Activated CD4-positive, alpha-beta T cell treated with anti-CD3 and anti-CD28 coated beads, Interleukin-2, amount 10 ng/mL, durations not matched to agents 7 days and 5 days (primary cell): ENCODE data around the gene OR52E8. TPM values are rescaled to one million over a fixed set of nuclear protein-coding genes. Genes with fewer than 3 reads are reported as not detected.

ENCODE experiments used
- CTCF ChIA-PET: fragments of 350-600 bp; sonication (Branson Sonifier 250); formaldehyde crosslinking; loops from one replicate; lab custom pipeline; 2021; ENCODE audit warnings: antibody characterized with exemption; lab: Charles Lee
- POLR2A ChIA-PET: fragments of 350-600 bp; sonication (Branson Sonifier 250); formaldehyde crosslinking; loops from one replicate; lab custom pipeline; 2021; ENCODE audit warnings: antibody characterized with exemption; lab: Charles Lee
- DNase-seq: peaks from one replicate; pipeline ENCODE4 v3.0.0-alpha.2; 2020
- H3K27ac Mint-ChIP-seq: one replicate; pipeline ENCODE4 v1.8.0; 2021; ENCODE audit warnings: mild to moderate bottlenecking, moderate library complexity, mixed read lengths
- H3K27me3 Mint-ChIP-seq: one replicate; pipeline ENCODE4 v1.8.0; 2021; ENCODE audit warnings: mixed read lengths
- H3K36me3 Mint-ChIP-seq: one replicate; pipeline ENCODE4 v1.8.0; 2021; ENCODE audit warnings: low read depth, mixed read lengths
- H3K4me1 Mint-ChIP-seq: one replicate; pipeline ENCODE4 v1.8.0; 2021; ENCODE audit warnings: mixed read lengths
- H3K4me3 Mint-ChIP-seq: one replicate; pipeline ENCODE4 v1.8.0; 2021; ENCODE audit warnings: mild to moderate bottlenecking, moderate library complexity, mixed read lengths
- H3K9me3 Mint-ChIP-seq: one replicate; pipeline ENCODE4 v1.8.0; 2021; ENCODE audit warnings: mixed read lengths
- total RNA-seq, 2 experiments: library from RNA; stranded (reverse); gene quantifications; one replicate each; pipeline ENCODE4 v1.2.3, GENCODE V29; 2021

Gene OR52E8
- total RNA-seq: not detected

GRCh38 chr11:5857590-5857989 lies at the start of gene OR52E8:
Gene OR52E8, minus strand, starts transcription at chr11:5857690. Its CDS starts 0 bp downstream, at chr11:5857690.
- Mint-ChIP-seq H3K27me3 (peaks cover 10% of the 10 kb centered on the region), H3K9me3 (no peaks in the 10 kb centered on the region), H3K36me3 (no peaks in the 10 kb centered on the region), H3K4me1 (no peaks in the 10 kb centered on the region), H3K27ac (no peak within 1 kb of the TSS), H3K4me3 (no peak within 1 kb of the TSS)
- CTCF ChIA-PET: no interaction called here
- POLR2A ChIA-PET: no interaction called here
- DNase-seq: no peak

DNA sequence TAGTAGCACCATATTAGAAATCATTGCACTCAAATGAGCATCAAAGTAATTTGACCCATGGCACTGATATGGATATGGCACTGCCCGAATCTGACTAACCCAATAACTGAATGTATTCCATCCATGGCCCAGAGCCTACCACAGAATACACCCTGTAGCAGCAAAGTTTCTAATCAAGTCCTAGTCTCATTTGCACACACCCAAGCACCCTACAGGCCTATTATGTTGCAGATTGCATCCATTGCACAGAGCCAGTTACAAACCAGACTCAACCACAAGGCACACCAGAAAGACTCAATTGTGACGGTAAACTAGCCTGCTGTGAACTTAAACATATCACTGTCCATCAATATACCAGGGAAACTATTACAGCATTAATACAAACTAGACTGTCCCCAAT lies 42.0 kb upstream of the OR52E8 start:
- Mint-ChIP-seq H3K36me3 (no peaks in the 10 kb centered on the region), H3K4me1 (no peaks in the 10 kb centered on the region), H3K9me3 (no peaks in the 10 kb centered on the region), H3K27ac (no peak overlapping the region), H3K4me3 (no peak overlapping the region), H3K27me3 (no peaks in the 10 kb centered on the region)
- no peak for DNase-seq
- ChIA-PET POLR2A (no interaction called here), CTCF (no interaction called here)

- no peaks in the 10 kb centered on the region for H3K4me1 Mint-ChIP-seq
- DNase-seq: no peak
- no peak within 1 kb of the TSS for H3K4me3 Mint-ChIP-seq
- ChIA-PET POLR2A (no interaction called here), CTCF (no interaction called here)
- H3K27ac Mint-ChIP-seq: no peak within 1 kb of the TSS
- no peaks in the 10 kb centered on the region for H3K9me3 Mint-ChIP-seq
- peaks cover 3% of the 10 kb centered on the region for H3K27me3 Mint-ChIP-seq
- H3K36me3 Mint-ChIP-seq: no peaks in the 10 kb centered on the region
Observed at GRCh38 chr11:5892908-5893307, 35.4 kb upstream of the OR52E8 start, which contains the start of gene OR52E5. Gene OR52E5, plus strand, starts transcription at chr11:5893208. Its CDS starts 7,569 bp downstream, at chr11:5900777.

- CTCF ChIA-PET: interaction anchor here (0.7 kb wide), 1 partner anchor 1254 kb away, joined by 3 read pairs; the partner anchor contains the start of gene OR51D1
- Mint-ChIP-seq H3K4me1 (no peaks in the 10 kb centered on the region), H3K36me3 (no peaks in the 10 kb centered on the region), H3K27ac (no peak overlapping the region), H3K4me3 (no peak overlapping the region), H3K9me3 (no peaks in the 10 kb centered on the region), H3K27me3 (peaks cover 3% of the 10 kb centered on the region)
- no peak for DNase-seq
- POLR2A ChIA-PET: no interaction called here
Observed at GRCh38 chr11:5891216-5891800, 33.8 kb upstream of the OR52E8 start.

GRCh38 chr11:5887661-5888060 lies 30.2 kb upstream of the OR52E8 start:
- Mint-ChIP-seq H3K27ac (no peak overlapping the region), H3K36me3 (no peaks in the 10 kb centered on the region), H3K4me1 (no peaks in the 10 kb centered on the region), H3K27me3 (peaks cover 3% of the 10 kb centered on the region), H3K4me3 (no peak overlapping the region), H3K9me3 (no peaks in the 10 kb centered on the region)
- ChIA-PET CTCF (no interaction called here), POLR2A (no interaction called here)
- no peak for DNase-seq

- POLR2A ChIA-PET: no interaction called here
- Mint-ChIP-seq H3K4me3 (no peak overlapping the region), H3K9me3 (no peaks in the 10 kb centered on the region), H3K27me3 (peaks cover 8% of the 10 kb centered on the region), H3K4me1 (no peaks in the 10 kb centered on the region), H3K27ac (no peak overlapping the region), H3K36me3 (no peaks in the 10 kb centered on the region)
- DNase-seq: no peak
- CTCF ChIA-PET: no interaction called here
Observed at GRCh38 chr11:5887172-5887571, 29.7 kb upstream of the OR52E8 start.

- no peak overlapping the region for H3K4me3 Mint-ChIP-seq
- POLR2A ChIA-PET: no interaction called here
- no peak overlapping the region for H3K27ac Mint-ChIP-seq
- no peaks in the 10 kb centered on the region for H3K4me1 Mint-ChIP-seq
- peaks cover 11% of the 10 kb centered on the region for H3K27me3 Mint-ChIP-seq
- H3K9me3 Mint-ChIP-seq: no peaks in the 10 kb centered on the region
- CTCF ChIA-PET: no interaction called here
- no peaks in the 10 kb centered on the region for H3K36me3 Mint-ChIP-seq
- DNase-seq: no peak
Observed at GRCh38 chr11:5881756-5882155, 24.3 kb upstream of the OR52E8 start.

GRCh38 chr11:5880329-5880728 lies 22.8 kb upstream of the OR52E8 start, which contains the start of gene OR52E4:
Gene OR52E4, plus strand, starts transcription at chr11:5880629. Its CDS starts 3,664 bp downstream, at chr11:5884293.
- Mint-ChIP-seq H3K27ac (no peak within 1 kb of the TSS), H3K36me3 (no peaks in the 10 kb centered on the region), H3K4me1 (no peaks in the 10 kb centered on the region), H3K9me3 (no peaks in the 10 kb centered on the region), H3K27me3 (peaks cover 11% of the 10 kb centered on the region), H3K4me3 (no peak within 1 kb of the TSS)
- ChIA-PET POLR2A (no interaction called here), CTCF (no interaction called here)
- DNase-seq: no peak

GRCh38 chr11:5878564-5878963 lies 21.1 kb upstream of the OR52E8 start:
- no peaks in the 10 kb centered on the region for H3K36me3 Mint-ChIP-seq
- H3K4me1 Mint-ChIP-seq: no peaks in the 10 kb centered on the region
- no peak overlapping the region for H3K4me3 Mint-ChIP-seq
- no peak for DNase-seq
- H3K27ac Mint-ChIP-seq: no peak overlapping the region
- CTCF ChIA-PET: no interaction called here
- no peaks in the 10 kb centered on the region for H3K9me3 Mint-ChIP-seq
- POLR2A ChIA-PET: no interaction called here
- peaks cover 11% of the 10 kb centered on the region for H3K27me3 Mint-ChIP-seq

DNA sequence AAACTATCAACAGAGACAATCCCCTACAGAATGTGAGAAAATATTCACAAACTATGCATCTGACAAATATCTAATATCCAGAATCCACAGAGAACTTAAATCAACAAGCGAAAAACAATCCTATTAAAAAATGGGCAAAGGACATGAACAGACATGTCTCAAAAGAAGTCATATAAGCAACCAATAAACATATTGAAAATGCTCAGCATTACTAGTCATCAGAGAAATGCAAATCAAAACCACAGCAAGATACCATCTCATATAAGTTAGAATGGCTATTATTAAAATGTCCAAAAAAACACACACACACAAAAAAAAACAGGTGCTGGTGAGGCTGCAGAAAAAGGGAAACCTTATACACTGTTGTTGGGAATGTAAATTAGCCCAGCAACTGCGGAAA lies 8.3 kb upstream of the OR52E8 start:
- Mint-ChIP-seq H3K36me3 (no peaks in the 10 kb centered on the region), H3K9me3 (no peaks in the 10 kb centered on the region), H3K4me1 (no peaks in the 10 kb centered on the region), H3K27ac (no peak overlapping the region), H3K4me3 (no peak overlapping the region), H3K27me3 (peaks cover 10% of the 10 kb centered on the region)
- POLR2A ChIA-PET: no interaction called here
- DNase-seq: no peak
- CTCF ChIA-PET: interaction anchor here (0.7 kb wide), 1 partner anchor 1261 kb away, joined by 3 read pairs; no protein-coding TSS in a partner anchor

DNA sequence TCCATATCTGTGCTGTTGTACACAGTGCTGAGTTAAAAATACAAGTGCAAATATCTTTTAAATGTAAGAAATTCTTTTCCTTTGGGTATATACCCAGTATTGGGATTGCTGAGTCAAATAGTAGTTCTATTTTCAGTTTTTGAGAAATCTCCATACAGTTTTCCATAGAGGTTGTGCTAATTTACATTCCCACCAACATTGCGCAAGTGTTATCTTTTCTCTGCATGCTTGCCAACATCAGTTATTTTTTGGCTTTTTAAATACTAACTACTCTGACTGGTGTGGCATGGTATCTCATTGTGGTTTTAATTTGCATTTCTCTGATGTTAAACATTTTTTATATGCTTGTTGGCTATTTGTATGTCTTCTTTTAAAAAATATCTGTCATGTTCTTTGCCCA lies 6.5 kb downstream of the OR52E8 start:
- H3K36me3 Mint-ChIP-seq: no peaks in the 10 kb centered on the region
- ChIA-PET POLR2A (no interaction called here), CTCF (no interaction called here)
- peaks cover 10% of the 10 kb centered on the region for H3K27me3 Mint-ChIP-seq
- DNase-seq: no peak
- no peaks in the 10 kb centered on the region for H3K4me1 Mint-ChIP-seq
- no peak overlapping the region for H3K27ac Mint-ChIP-seq
- H3K9me3 Mint-ChIP-seq: no peaks in the 10 kb centered on the region
- no peak overlapping the region for H3K4me3 Mint-ChIP-seq

DNA sequence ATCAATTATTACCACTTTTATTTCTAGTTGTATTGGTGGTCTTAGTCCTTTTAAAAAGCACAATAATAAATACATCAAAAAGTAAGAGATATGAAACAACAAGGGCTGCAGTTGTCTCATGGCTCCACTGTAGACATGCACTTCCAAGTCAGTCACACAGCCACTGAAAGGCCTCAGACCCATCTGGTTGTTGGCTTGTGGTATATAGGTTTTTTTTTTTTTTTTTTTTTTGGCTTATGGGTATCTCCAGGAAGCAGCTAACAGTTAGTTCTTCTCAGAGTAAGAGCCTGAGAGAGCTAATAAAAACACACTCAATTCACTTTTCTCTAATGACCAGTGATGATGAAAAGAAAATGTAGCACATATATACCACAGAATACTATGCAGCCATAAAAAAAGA lies 9.8 kb downstream of the OR52E8 start:
- CTCF ChIA-PET: no interaction called here
- H3K9me3 Mint-ChIP-seq: no peaks in the 10 kb centered on the region

DNA sequence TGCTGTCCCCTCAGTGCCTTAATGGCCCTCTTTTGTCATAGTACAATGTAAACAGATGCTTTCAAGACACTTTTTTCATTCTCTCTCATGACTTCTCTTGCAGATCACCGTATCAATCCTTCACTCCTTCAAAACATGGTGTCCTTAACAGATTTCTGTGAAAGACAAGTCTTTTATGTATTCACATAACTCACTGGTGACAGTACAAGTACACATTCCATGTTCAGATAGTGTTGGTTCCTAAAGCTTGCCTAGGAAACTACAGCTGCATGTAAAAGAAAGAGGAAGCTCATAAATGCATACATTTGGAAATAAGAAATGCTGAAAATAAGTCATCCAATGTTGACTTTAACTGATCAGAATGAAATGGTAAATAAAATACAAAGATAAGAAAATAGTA lies 10.8 kb downstream of the OR52E8 start:
- no peak overlapping the region for H3K4me3 Mint-ChIP-seq
- ChIA-PET CTCF (no interaction called here), POLR2A (no interaction called here)
- no peak for DNase-seq
- H3K27ac Mint-ChIP-seq: no peak overlapping the region
- H3K36me3 Mint-ChIP-seq: no peaks in the 10 kb centered on the region
- H3K9me3 Mint-ChIP-seq: no peaks in the 10 kb centered on the region
- H3K27me3 Mint-ChIP-seq: peaks cover 4% of the 10 kb centered on the region
- H3K4me1 Mint-ChIP-seq: no peaks in the 10 kb centered on the region

More for the DNA sequence above, 9.8 kb downstream of the OR52E8 start:
- H3K4me1 Mint-ChIP-seq: no peaks in the 10 kb centered on the region
- H3K27me3 Mint-ChIP-seq: peaks cover 4% of the 10 kb centered on the region
- H3K4me3 Mint-ChIP-seq: no peak overlapping the region
- no peaks in the 10 kb centered on the region for H3K36me3 Mint-ChIP-seq
- DNase-seq: no peak
- POLR2A ChIA-PET: no interaction called here
- H3K27ac Mint-ChIP-seq: no peak overlapping the region

- no peak within 1 kb of the TSS for H3K4me3 Mint-ChIP-seq
- POLR2A ChIA-PET: no interaction called here
Observed at GRCh38 chr11:5841797-5842196, 15.7 kb downstream of the OR52E8 start, which contains the start of gene OR52E6. Gene OR52E6, minus strand, starts transcription at chr11:5841897. Its CDS starts 0 bp downstream, at chr11:5841897.

More at GRCh38 chr11:5841797-5842196, 15.7 kb downstream of the OR52E8 start, which contains the start of gene OR52E6:
- Mint-ChIP-seq H3K36me3 (no peaks in the 10 kb centered on the region), H3K4me1 (no peaks in the 10 kb centered on the region), H3K27ac (no peak within 1 kb of the TSS), H3K27me3 (peaks cover 6% of the 10 kb centered on the region), H3K9me3 (no peaks in the 10 kb centered on the region)
- DNase-seq: no peak
- CTCF ChIA-PET: no interaction called here
